Loucy (cell line): Measurements from ENCODE around the gene CSTPP1.

ENCODE experiments used
- H2AFZ ChIP-seq: fragments of 200-600 bp; sonication (generic); 2 replicates; pipeline ENCODE4 v1.6.0; 2016; ENCODE audit warnings: antibody characterized with exemption, mild to moderate bottlenecking, low read length, moderate library complexity
- H3F3A ChIP-seq: fragments of 200-600 bp; 2 replicates; pipeline ENCODE4 v1.6.0; 2016; ENCODE audit warnings: antibody characterized with exemption, low read depth, mild to moderate bottlenecking
- H3K27me3 ChIP-seq: fragments of 200-600 bp; sonication (generic); 2 replicates; pipeline ENCODE4 v1.6.1; 2014; ENCODE audit warnings: low read length, mild to moderate bottlenecking; ENCODE audit not compliant: insufficient read depth, poor library complexity, severe bottlenecking
- H3K36me3 ChIP-seq: fragments of 200-600 bp; sonication (generic); 2 replicates; pipeline ENCODE4 v1.6.1; 2016; ENCODE audit warnings: low read length; ENCODE audit not compliant: insufficient read depth
- H3K4me1 ChIP-seq: fragments of 200-600 bp; sonication (generic); 2 replicates; pipeline ENCODE4 v1.5.1; 2014; ENCODE audit warnings: low read length, mild to moderate bottlenecking; ENCODE audit not compliant: insufficient read depth, poor library complexity, severe bottlenecking
- H3K4me2 ChIP-seq: fragments of 200-600 bp; sonication (generic); 2 replicates; pipeline ENCODE4 v1.6.0; 2014; ENCODE audit warnings: antibody characterized with exemption, low read length, low read depth, mild to moderate bottlenecking; ENCODE audit not compliant: poor library complexity, severe bottlenecking
- H3K4me3 ChIP-seq: fragments of 200-600 bp; sonication (generic); 2 replicates; pipeline ENCODE4 v1.5.1; 2014; ENCODE audit warnings: low read length, mild to moderate bottlenecking, mixed read lengths; ENCODE audit not compliant: poor library complexity, severe bottlenecking
- H3K79me2 ChIP-seq: fragments of 200-600 bp; sonication (generic); 2 replicates; pipeline ENCODE4 v1.6.1; 2014; ENCODE audit warnings: low read length; ENCODE audit not compliant: insufficient read depth
- H3K9ac ChIP-seq: fragments of 200-600 bp; sonication (generic); 2 replicates; pipeline ENCODE4 v1.6.0; 2014; ENCODE audit warnings: mild to moderate bottlenecking, low read depth, low read length, moderate library complexity; ENCODE audit not compliant: poor library complexity, severe bottlenecking
- H3K9me2 ChIP-seq: fragments of 200-600 bp; sonication (generic); replicated peaks from 2 replicates; pipeline ENCODE4 v1.6.1; 2016; ENCODE audit warnings: low read depth, low read length, mixed read lengths
- H3K9me3 ChIP-seq: fragments of 200-600 bp; sonication (generic); 2 replicates; pipeline ENCODE4 v1.6.1; 2014; ENCODE audit warnings: mild to moderate bottlenecking, antibody characterized with exemption, low read length, low read depth; ENCODE audit not compliant: insufficient read depth
- H4K20me1 ChIP-seq: fragments of 200-600 bp; sonication (generic); 2 replicates; pipeline ENCODE4 v1.6.0; 2014; ENCODE audit warnings: antibody characterized with exemption, low read length, mild to moderate bottlenecking; ENCODE audit not compliant: insufficient read depth, poor library complexity, severe bottlenecking
- EZH2phosphoT487 ChIP-seq: fragments of 200-600 bp; IDR thresholded peaks from 2 replicates; pipeline ENCODE4 v1.6.1; 2018; ENCODE audit warnings: antibody characterized with exemption, mild to moderate bottlenecking, moderate library complexity, borderline replicate concordance
- TF ChIP-seq, protein P1 (sequence below): fragments of 200-600 bp; sonication (generic); conservative IDR thresholded peaks from 2 replicates; pipeline ENCODE4 v1.5.1; 2014; ENCODE audit warnings: mild to moderate bottlenecking, antibody characterized with exemption, low read length

The CSTPP1 gene

DNA sequence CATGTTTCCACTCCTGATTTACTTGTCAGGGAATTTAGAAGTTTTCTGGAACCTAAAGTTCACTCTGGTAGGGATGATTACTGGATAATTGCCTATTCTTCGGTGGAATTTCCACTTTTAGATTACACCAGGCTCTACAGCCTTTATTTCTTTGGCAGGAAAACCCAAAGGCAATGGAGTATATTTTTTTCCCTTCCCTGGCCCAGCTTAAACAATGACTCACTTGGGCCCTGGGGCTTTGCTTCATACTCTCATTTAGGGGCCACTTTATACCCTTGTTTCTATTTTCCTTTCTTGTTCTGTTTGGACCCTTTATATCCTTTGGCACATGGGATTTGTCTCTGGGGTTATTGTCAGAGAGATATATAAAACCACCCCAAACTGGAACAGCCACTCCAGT is 114.7 kb downstream of the CSTPP1 start:
- Histone ChIP-seq H3K36me3 (0 out of 2 replicates have a peak, but pooled peaks cover 3% of the 10 kb centered on the region), H3K4me2 (no peak overlapping the region), H3K27me3 (no peaks in the 10 kb centered on the region), H3K9ac (no peak overlapping the region), H3K79me2 (no peaks in the 10 kb centered on the region), H3K9me3 (no peaks in the 10 kb centered on the region), H3F3A (no peaks in the 10 kb centered on the region), H3K9me2 (no peaks in the 10 kb centered on the region), H3K4me1 (no peaks in the 10 kb centered on the region), H2AFZ (no peak overlapping the region), H3K4me3 (no peak overlapping the region), H4K20me1 (no peaks in the 10 kb centered on the region)
- no peak for TF ChIP-seq EZH2phosphoT487
- TF ChIP-seq, protein P1, sequence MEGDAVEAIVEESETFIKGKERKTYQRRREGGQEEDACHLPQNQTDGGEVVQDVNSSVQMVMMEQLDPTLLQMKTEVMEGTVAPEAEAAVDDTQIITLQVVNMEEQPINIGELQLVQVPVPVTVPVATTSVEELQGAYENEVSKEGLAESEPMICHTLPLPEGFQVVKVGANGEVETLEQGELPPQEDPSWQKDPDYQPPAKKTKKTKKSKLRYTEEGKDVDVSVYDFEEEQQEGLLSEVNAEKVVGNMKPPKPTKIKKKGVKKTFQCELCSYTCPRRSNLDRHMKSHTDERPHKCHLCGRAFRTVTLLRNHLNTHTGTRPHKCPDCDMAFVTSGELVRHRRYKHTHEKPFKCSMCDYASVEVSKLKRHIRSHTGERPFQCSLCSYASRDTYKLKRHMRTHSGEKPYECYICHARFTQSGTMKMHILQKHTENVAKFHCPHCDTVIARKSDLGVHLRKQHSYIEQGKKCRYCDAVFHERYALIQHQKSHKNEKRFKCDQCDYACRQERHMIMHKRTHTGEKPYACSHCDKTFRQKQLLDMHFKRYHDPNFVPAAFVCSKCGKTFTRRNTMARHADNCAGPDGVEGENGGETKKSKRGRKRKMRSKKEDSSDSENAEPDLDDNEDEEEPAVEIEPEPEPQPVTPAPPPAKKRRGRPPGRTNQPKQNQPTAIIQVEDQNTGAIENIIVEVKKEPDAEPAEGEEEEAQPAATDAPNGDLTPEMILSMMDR = no peak

DNA sequence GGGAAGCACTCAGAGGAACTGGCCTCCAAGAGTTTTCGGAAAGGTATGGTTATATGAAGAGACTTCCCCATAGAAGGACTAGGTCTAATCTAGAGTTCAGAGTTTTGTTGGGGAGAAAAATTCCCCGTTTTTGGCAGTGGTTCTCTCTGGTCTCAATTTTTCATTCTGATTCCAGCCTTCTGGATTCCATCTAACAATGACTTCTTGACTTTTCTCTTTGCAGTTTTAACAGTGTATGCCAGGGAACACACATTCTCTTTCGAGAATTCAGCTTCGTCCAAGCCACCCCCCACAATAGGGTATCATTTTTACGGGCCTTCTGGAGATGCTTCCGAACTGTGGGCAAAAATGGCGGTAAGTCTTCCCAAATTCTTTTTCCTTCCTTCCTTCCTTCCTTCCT is 115.6 kb downstream of the CSTPP1 start:
- H3K9ac ChIP-seq = no peak overlapping the region
- no peaks in the 10 kb centered on the region for H3K9me2 ChIP-seq
- H3K4me3 ChIP-seq = no peak overlapping the region
- no peaks in the 10 kb centered on the region for H3K79me2 ChIP-seq
- H4K20me1 ChIP-seq = no peaks in the 10 kb centered on the region
- H3F3A ChIP-seq = no peaks in the 10 kb centered on the region
- H3K9me3 ChIP-seq = no peaks in the 10 kb centered on the region
- H3K4me1 ChIP-seq = no peaks in the 10 kb centered on the region
- no peak overlapping the region for H3K4me2 ChIP-seq
- no peak overlapping the region for H2AFZ ChIP-seq
- 0 out of 2 replicates have a peak, but pooled peaks cover 3% of the 10 kb centered on the region for H3K36me3 ChIP-seq
- H3K27me3 ChIP-seq = no peaks in the 10 kb centered on the region
- no peak for TF ChIP-seq EZH2phosphoT487
- TF ChIP-seq, protein P1 = no peak

DNA sequence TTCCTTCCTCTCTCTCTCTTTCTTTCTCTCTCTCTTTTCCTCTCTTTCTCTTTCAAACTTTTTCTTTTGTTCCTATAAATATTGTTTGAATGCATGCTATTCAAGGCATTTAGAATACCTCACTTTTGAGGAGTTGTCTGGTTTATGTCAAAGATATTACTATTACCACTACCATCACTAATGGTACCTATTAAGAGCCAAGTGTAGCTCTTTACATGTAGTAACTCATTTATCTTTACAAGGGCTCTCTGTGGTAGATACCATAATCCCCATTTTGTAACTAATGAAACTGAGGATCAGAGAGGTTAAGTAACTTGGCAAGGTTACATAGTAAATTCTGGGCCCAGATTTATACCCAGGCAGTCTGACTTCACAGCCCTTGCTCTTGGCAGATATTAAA is 116.0 kb downstream of the CSTPP1 start:
- no peak for TF ChIP-seq EZH2phosphoT487
- TF ChIP-seq, protein P1 = no peak
- H3F3A ChIP-seq = no peaks in the 10 kb centered on the region
- H3K9me3 ChIP-seq = no peaks in the 10 kb centered on the region
- H2AFZ ChIP-seq = no peak overlapping the region
- H3K4me3 ChIP-seq = no peak overlapping the region
- H4K20me1 ChIP-seq = no peaks in the 10 kb centered on the region
- H3K9ac ChIP-seq = no peak overlapping the region
- H3K4me1 ChIP-seq = no peaks in the 10 kb centered on the region
- H3K79me2 ChIP-seq = no peaks in the 10 kb centered on the region
- H3K27me3 ChIP-seq = no peaks in the 10 kb centered on the region
- no peak overlapping the region for H3K4me2 ChIP-seq
- no peaks in the 10 kb centered on the region for H3K9me2 ChIP-seq
- 0 out of 2 replicates have a peak, but pooled peaks cover 3% of the 10 kb centered on the region for H3K36me3 ChIP-seq
